HFFc6 (cell line): ENCODE data around the gene ARL5C. TPM values are rescaled to one million over a fixed set of nuclear protein-coding genes. Genes with fewer than 3 reads are reported as not detected.

ENCODE experiments used
- DNase-seq: peaks from one replicate; pipeline ENCODE4 v3.0.0-alpha.2; 2018
- H3K27ac Mint-ChIP-seq: 2 replicates; pipeline ENCODE4 v1.8.0; 2020; ENCODE audit warnings: mild to moderate bottlenecking, mixed read lengths
- H3K27me3 Mint-ChIP-seq: 2 replicates; pipeline ENCODE4 v1.8.0; 2021; ENCODE audit warnings: mild to moderate bottlenecking, moderate library complexity, mixed read lengths; ENCODE audit not compliant: insufficient read depth
- H3K36me3 Mint-ChIP-seq: 2 replicates; pipeline ENCODE4 v1.8.0; 2021; ENCODE audit warnings: low read depth, mixed read lengths
- H3K4me1 Mint-ChIP-seq: 2 replicates; pipeline ENCODE4 v1.8.0; 2020; ENCODE audit warnings: low read depth, mixed read lengths
- H3K4me3 Mint-ChIP-seq: 2 replicates; pipeline ENCODE4 v1.8.0; 2020; ENCODE audit warnings: mild to moderate bottlenecking, moderate library complexity, mixed read lengths
- H3K9me3 Mint-ChIP-seq: 2 replicates; pipeline ENCODE4 v1.8.0; 2020; ENCODE audit warnings: mild to moderate bottlenecking, mixed read lengths
- CTCF ChIP-seq: fragments of 200-600 bp; sonication (generic); IDR thresholded peaks from 2 replicates; pipeline ENCODE4 v1.5.0; 2021; ENCODE audit warnings: antibody characterized with exemption, mild to moderate bottlenecking
- total RNA-seq, 6 experiments: library from RNA; stranded (reverse); fragmentation: NEBNext Ultra II Directional; extraction: Animal tissue kit (Norgen Biotek cat#: 25700); gene quantifications; 2 replicates in 1 of 6; 3 replicates in 5 of 6; pipeline ENCODE4 v1.2.3, GENCODE V29; 2021

Gene ARL5C
- total RNA-seq, 6 experiments from 2014 or later: not detected

GRCh38 chr17:39155654-39156053, 10.3 kb downstream of the ARL5C start:
- Mint-ChIP-seq H3K4me1 (peaks cover 27% of the 10 kb centered on the region), H3K36me3 (no peaks in the 10 kb centered on the region), H3K9me3 (no peaks in the 10 kb centered on the region), H3K27me3 (peaks cover 14% of the 10 kb centered on the region), H3K4me3 (no peak overlapping the region), H3K27ac (no peak overlapping the region)
- DNase-seq: no peak
- no peak for TF ChIP-seq CTCF

GRCh38 chr17:39153599-39154051, 12.3 kb downstream of the ARL5C start:
- Mint-ChIP-seq H3K4me3 (peak overlapping the region; percentile 96), H3K27me3 (peaks cover 14% of the 10 kb centered on the region), H3K9me3 (no peaks in the 10 kb centered on the region), H3K36me3 (no peaks in the 10 kb centered on the region), H3K4me1 (peaks cover 27% of the 10 kb centered on the region), H3K27ac (peak overlapping the region; percentile 82)
- DNase-seq: peak; percentile 91
- peak; percentile 22; the same call in 1 of the 2 replicates for TF ChIP-seq CTCF

- no peak for TF ChIP-seq CTCF
- Mint-ChIP-seq H3K4me3 (peak overlapping the region; percentile 96), H3K27ac (peak overlapping the region; percentile 82), H3K9me3 (no peaks in the 10 kb centered on the region), H3K27me3 (peaks cover 20% of the 10 kb centered on the region), H3K4me1 (peaks cover 27% of the 10 kb centered on the region), H3K36me3 (no peaks in the 10 kb centered on the region)
- no peak for DNase-seq
Measured at GRCh38 chr17:39151943-39152818, 13.8 kb downstream of the ARL5C start.

- Mint-ChIP-seq H3K4me1 (peaks cover 20% of the 10 kb centered on the region), H3K9me3 (no peaks in the 10 kb centered on the region), H3K4me3 (peak within 1 kb of the TSS; percentile 96), H3K36me3 (no peaks in the 10 kb centered on the region), H3K27me3 (peaks cover 20% of the 10 kb centered on the region), H3K27ac (peak within 1 kb of the TSS; percentile 82; the same call in 1 of the 2 replicates)
- TF ChIP-seq CTCF: no peak
- no peak for DNase-seq
Measured at GRCh38 chr17:39151150-39151942, 14.6 kb downstream of the ARL5C start, which contains the start of gene PLXDC1. Gene PLXDC1, minus strand, starts transcription at chr17:39151637. Its CDS starts 200 bp downstream, at chr17:39151437.

GRCh38 chr17:39150795-39151149, 15.2 kb downstream of the ARL5C start:
- no peak for DNase-seq
- no peak overlapping the region for H3K27ac Mint-ChIP-seq
- peaks cover 20% of the 10 kb centered on the region for H3K27me3 Mint-ChIP-seq
- TF ChIP-seq CTCF: no peak
- H3K4me1 Mint-ChIP-seq: peaks cover 18% of the 10 kb centered on the region
- H3K4me3 Mint-ChIP-seq: peak overlapping the region; percentile 41; the same call in 1 of the 2 replicates
- no peaks in the 10 kb centered on the region for H3K36me3 Mint-ChIP-seq
- no peaks in the 10 kb centered on the region for H3K9me3 Mint-ChIP-seq
